Psoas muscle (tissue), 8 donors: ENCODE results near the gene TMPRSS15. TPM values are rescaled to one million over a fixed set of nuclear protein-coding genes. Genes with fewer than 3 reads are reported as not detected.

Source experiments
- ATAC-seq, 4 donors: fragments of 200-7000 bp; cut with Tn5 transposase; one replicate each; pipeline ENCODE4 v1.9.1; 2020; ENCODE audit warnings: moderate library complexity in 3 of 4, mild to moderate bottlenecking in 2 of 4
- DNase-seq, 2 donors: peaks; one replicate each; pipeline ENCODE4 v3.0.0-alpha.2; 2020
- H3K27ac ChIP-seq: fragments of 200-600 bp; one replicate; pipeline ENCODE4 v1.8.0; 2022
- H3K27me3 ChIP-seq, 3 donors: fragments of 200-600 bp in 1 of 3; one replicate each; pipeline versions ENCODE4 v1.6.1 to v1.8.0; 2013 to 2022; ENCODE audit warnings: low read length in 2 of 3, mild to moderate bottlenecking in 2 of 3, moderate library complexity in 1 of 3; ENCODE audit not compliant: insufficient read depth in 3 of 3
- H3K36me3 ChIP-seq, 2 donors: fragments of 200-600 bp in 1 of 2; one replicate each; pipeline versions ENCODE4 v1.6.1 to v1.8.0; 2013 to 2022; ENCODE audit warnings: low read depth in 1 of 2, mild to moderate bottlenecking in 1 of 2, moderate library complexity in 1 of 2; ENCODE audit not compliant: insufficient read depth in 1 of 2
- H3K4me1 ChIP-seq: fragments of 200-600 bp; one replicate; pipeline ENCODE4 v1.8.0; 2022
- H3K4me3 ChIP-seq: fragments of 200-600 bp; one replicate; pipeline ENCODE4 v1.8.0; 2022; ENCODE audit warnings: mild to moderate bottlenecking
- H3K9me3 ChIP-seq: fragments of 200-600 bp; one replicate; pipeline ENCODE4 v1.8.0; 2022
- CTCF ChIP-seq: fragments of 200-600 bp; IDR thresholded peaks from one replicate; pipeline ENCODE4 v1.8.0; 2022; ENCODE audit warnings: antibody characterized with exemption
- WGBS, 3 donors: extraction: QIAGEN DNeasy Blood & Tissue Kit; methylation state at CpG; one replicate each; pipeline versions ENCODE4 v1.1.6 to v1.1.7; 2013; 5-methylcytosine and 5-hydroxymethylcytosine counted together
- intact Hi-C, 2 donors: fragments of 100-400 bp; cut with DNase I; formaldehyde crosslinking; loops; one replicate each; pipeline versions ENCODE4 v1.11.0 to v1.14.2; 2022
- polyA plus RNA-seq, 3 donors: library from polyadenylated mRNA; stranded (reverse); fragments of 200-250 nt; gene quantifications; one replicate each; pipeline ENCODE4 v1.2.3, GENCODE V29; 2013
- total RNA-seq, 4 donors: library from RNA; stranded (reverse); fragmentation: NEBNext Ultra II Directional in 2 of 4; extraction: Animal tissue kit (Norgen Biotek cat#: 25700) in 2 of 4; gene quantifications; one replicate each; pipeline versions ENCODE4 v1.2.1 to v1.2.4, GENCODE V29; 2021 to 2023
- donor health status: healthy with polysubstance abuse.
- donor health status: DM: no; HTN: no; CAD: no; lungs with moderate emphysema.
- donor health status: Bipolar disorder and iron deficiency.
- donor health status: healthy.
- donor health status: DM: yes; HTN: yes; CAD: no.
- donor health status: DM: no; HTN: no; CAD: no.
- donor health status: DM: no; HTN: no; CAD: no.
- donor health status: DM: yes; HTN: yes; CAD: no.

TMPRSS15 gene
- total and polyA plus RNA-seq, 7 donors: 0.04 TPM; not detected in 6

GRCh38 chr21:18228060-18228739 is 175.4 kb downstream of the TMPRSS15 start:
- DNase-seq: no peak
- intact Hi-C loops: no loop called here
- no peak for ATAC-seq
- no peak overlapping the region for H3K4me3 ChIP-seq
- 19 to 33% (median 23%) methylated on average over 5 of the region's 5 CpGs for WGBS, 3 donors
- no peaks in the 10 kb centered on the region for H3K27me3 ChIP-seq
- TF ChIP-seq CTCF: no peak
- H3K36me3 ChIP-seq: no peaks in the 10 kb centered on the region
- no peak overlapping the region for H3K27ac ChIP-seq
- H3K4me1 ChIP-seq: no peaks in the 10 kb centered on the region
- H3K9me3 ChIP-seq: no peaks in the 10 kb centered on the region

- no peak overlapping the region for H3K27ac ChIP-seq
- DNase-seq (no peak), ATAC-seq (no peak)
- H3K4me1 ChIP-seq: no peaks in the 10 kb centered on the region
- 5 to 21% (median 19%) methylated on average over 1 of the region's 1 CpG for WGBS, 3 donors
- H3K27me3 ChIP-seq: no peaks in the 10 kb centered on the region
- TF ChIP-seq CTCF: no peak
- peaks cover 11% of the 10 kb centered on the region for H3K9me3 ChIP-seq
- no peaks in the 10 kb centered on the region for H3K36me3 ChIP-seq
- intact Hi-C loops: no loop called here
- H3K4me3 ChIP-seq: no peak overlapping the region
Measured at GRCh38 chr21:18222346-18222745, 181.2 kb downstream of the TMPRSS15 start.

GRCh38 chr21:18220498-18220897 is 183.1 kb downstream of the TMPRSS15 start:
- intact Hi-C loops: no loop called here
- Histone ChIP-seq H3K4me3 (no peak overlapping the region), H3K27me3 (no peaks in the 10 kb centered on the region), H3K36me3 (no peaks in the 10 kb centered on the region), H3K9me3 (peaks cover 11% of the 10 kb centered on the region), H3K4me1 (no peaks in the 10 kb centered on the region), H3K27ac (no peak overlapping the region)
- TF ChIP-seq CTCF: no peak
- DNase-seq (no peak), ATAC-seq (no peak)

Other genes starting within 250 kb of the TMPRSS15 start
- 1 to 10 TPM in 1 of 4 donors, under 1 TPM in 3; 0.44 to 1.0 (median 0.57) TPM for gene CHODL, start 159.0 kb downstream of the TMPRSS15 start, total RNA-seq
- under 1 TPM; 0.34 to 0.51 (median 0.39) TPM for gene CHODL, start 159.0 kb downstream of the TMPRSS15 start, polyA plus RNA-seq